Stimulated activated CD4-positive, alpha-beta T cell treated with anti-CD3 and anti-CD28 coated beads, Interleukin-4, amount 100 ng/mL, for 24 hours (primary cell): ENCODE results near the gene MYO1H.

Experiments used
- DNase-seq: peaks from one replicate; pipeline ENCODE4 v3.0.0-alpha.2; 2020

Gene MYO1H

GRCh38 chr12:109493938-109494337 is 146.2 kb downstream of the MYO1H start:
- no peak for DNase-seq

- no peak for DNase-seq
Observed at GRCh38 chr12:109494348-109494881, 146.7 kb downstream of the MYO1H start.

GRCh38 chr12:109495012-109495411 is 147.3 kb downstream of the MYO1H start:
- DNase-seq: no peak

GRCh38 chr12:109496306-109496705 is 148.6 kb downstream of the MYO1H start:
- DNase-seq: no peak

- DNase-seq: no peak
Observed at GRCh38 chr12:109497675-109498074, 150.0 kb downstream of the MYO1H start.
